ENCODE results near the gene SLIT3. TPM values are rescaled to one million over a fixed set of nuclear protein-coding genes. Genes with fewer than 3 reads are reported as not detected.
A peak's percentile ranks its signal among the peaks of the same experiment; 100 is the strongest.

Gene SLIT3
- total and polyA plus RNA-seq, 4 donors: 18.1 to 22.5 (median 19.5) TPM

DNA sequence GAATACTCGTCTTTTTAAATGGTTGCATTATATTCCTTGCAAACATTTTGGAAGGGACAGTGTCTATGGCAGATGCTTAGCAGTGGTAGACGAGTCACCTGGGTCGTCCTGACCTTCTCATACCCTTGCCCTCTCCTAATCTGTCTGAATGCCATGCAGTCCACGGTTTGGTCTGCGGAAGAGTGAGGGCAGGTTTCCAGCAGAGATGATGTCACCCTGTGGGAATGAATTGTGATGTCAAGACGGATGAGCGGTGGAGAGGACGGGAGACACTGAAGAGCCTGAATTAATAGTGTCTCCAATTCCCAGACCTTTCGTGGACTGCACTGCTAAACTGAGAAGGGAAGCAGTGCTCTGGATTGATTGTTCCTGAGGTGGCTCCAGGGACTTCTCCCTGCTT is 392.7 kb downstream of the SLIT3 start:
- H3K4me1 ChIP-seq (ENCODE audit: control insufficient read depth, insufficient read depth, low read length): no peaks in the 10 kb centered on the region
- H3K9me3 ChIP-seq (ENCODE audit: control insufficient read depth, insufficient read depth, low read length): no peaks in the 10 kb centered on the region
- no peaks in the 10 kb centered on the region for H3K36me3 ChIP-seq (ENCODE audit: control insufficient read depth, insufficient read depth, low read length)
- H3K4me3 ChIP-seq (ENCODE audit: low read depth, low read length): no peak overlapping the region
- WGBS (ENCODE audit: insufficient coverage): 37% methylated on average over 6 of the region's 9 CpGs
- no peak overlapping the region for H3K27ac ChIP-seq (ENCODE audit: low read depth, low read length)
- peak in 1 of 6 donors; percentile 43 for DNase-seq (ENCODE audit: low read depth in 4 of 6, low spot score in 6 of 6)
- H3K27me3 ChIP-seq (ENCODE audit: control insufficient read depth, insufficient read depth, low read length): peaks cover 2% of the 10 kb centered on the region

GRCh38 chr5:168903061-168903460 is 397.9 kb downstream of the SLIT3 start:
- Histone ChIP-seq H3K4me1 (ENCODE audit: control insufficient read depth, insufficient read depth, low read length) (no peaks in the 10 kb centered on the region), H3K27me3 (ENCODE audit: control insufficient read depth, insufficient read depth, low read length) (no peaks in the 10 kb centered on the region), H3K9me3 (ENCODE audit: control insufficient read depth, insufficient read depth, low read length) (peaks cover 1% of the 10 kb centered on the region), H3K4me3 (ENCODE audit: low read depth, low read length) (no peak overlapping the region), H3K27ac (ENCODE audit: low read depth, low read length) (no peak overlapping the region), H3K36me3 (ENCODE audit: control insufficient read depth, insufficient read depth, low read length) (no peaks in the 10 kb centered on the region)
- WGBS (ENCODE audit: insufficient coverage): 92% methylated on average over 2 of the region's 2 CpGs
- no peak for DNase-seq (ENCODE audit: low read depth in 4 of 6, low spot score in 6 of 6)

GRCh38 chr5:168899673-168900072 is 401.3 kb downstream of the SLIT3 start:
- no peak for DNase-seq (ENCODE audit: low read depth in 4 of 6, low spot score in 6 of 6)
- peaks cover 1% of the 10 kb centered on the region for H3K9me3 ChIP-seq (ENCODE audit: control insufficient read depth, insufficient read depth, low read length)
- no peak overlapping the region for H3K4me3 ChIP-seq (ENCODE audit: low read depth, low read length)
- H3K4me1 ChIP-seq (ENCODE audit: control insufficient read depth, insufficient read depth, low read length): no peaks in the 10 kb centered on the region
- H3K36me3 ChIP-seq (ENCODE audit: control insufficient read depth, insufficient read depth, low read length): no peaks in the 10 kb centered on the region
- no peaks in the 10 kb centered on the region for H3K27me3 ChIP-seq (ENCODE audit: control insufficient read depth, insufficient read depth, low read length)
- WGBS (ENCODE audit: insufficient coverage): 92% methylated on average over 2 of the region's 3 CpGs
- no peak overlapping the region for H3K27ac ChIP-seq (ENCODE audit: low read depth, low read length)

GRCh38 chr5:168899264-168899663 is 401.7 kb downstream of the SLIT3 start:
- Histone ChIP-seq H3K4me1 (ENCODE audit: control insufficient read depth, insufficient read depth, low read length) (no peaks in the 10 kb centered on the region), H3K36me3 (ENCODE audit: control insufficient read depth, insufficient read depth, low read length) (no peaks in the 10 kb centered on the region), H3K4me3 (ENCODE audit: low read depth, low read length) (no peak overlapping the region), H3K27ac (ENCODE audit: low read depth, low read length) (no peak overlapping the region), H3K27me3 (ENCODE audit: control insufficient read depth, insufficient read depth, low read length) (no peaks in the 10 kb centered on the region), H3K9me3 (ENCODE audit: control insufficient read depth, insufficient read depth, low read length) (peaks cover 1% of the 10 kb centered on the region)
- DNase-seq (ENCODE audit: low read depth in 4 of 6, low spot score in 6 of 6): no peak
- WGBS (ENCODE audit: insufficient coverage): 96% methylated on average over 2 of the region's 4 CpGs

DNA sequence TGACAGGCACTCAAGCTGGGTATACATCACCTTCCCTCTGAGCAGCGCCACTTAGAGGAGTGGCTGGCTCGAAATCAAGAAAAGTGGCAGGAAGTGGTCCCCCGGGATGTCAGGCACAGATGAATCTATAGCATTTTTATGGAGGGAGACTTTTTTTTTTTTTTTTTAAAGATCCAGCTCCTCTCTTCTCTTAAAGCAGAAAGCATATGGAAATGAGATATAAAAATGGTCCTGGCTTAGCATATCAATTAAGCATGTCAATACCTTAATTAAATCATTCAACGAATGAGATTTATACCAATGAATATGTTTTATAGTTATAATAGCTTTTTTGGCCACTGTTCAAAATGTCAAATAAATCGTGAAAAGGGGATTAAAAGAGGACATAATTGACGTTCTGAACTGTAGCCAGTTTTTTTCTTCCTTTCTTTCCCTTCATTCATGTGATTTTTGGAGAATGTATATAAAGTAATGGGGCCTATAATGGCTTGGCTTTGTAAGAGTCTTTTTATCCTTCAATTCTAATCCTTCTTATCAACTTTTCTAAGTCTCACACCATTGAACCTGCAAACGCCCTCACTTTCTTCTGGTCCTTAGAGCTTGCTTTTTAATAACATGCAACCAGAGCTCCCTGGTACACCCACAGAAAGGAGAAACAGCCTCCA is 402.6 kb downstream of the SLIT3 start:
- DNase-seq (ENCODE audit: low read depth in 4 of 6, low spot score in 6 of 6): peak in 1 of 6 donors; percentile 77
- H3K27ac ChIP-seq (ENCODE audit: low read depth, low read length): no peak overlapping the region

DNA sequence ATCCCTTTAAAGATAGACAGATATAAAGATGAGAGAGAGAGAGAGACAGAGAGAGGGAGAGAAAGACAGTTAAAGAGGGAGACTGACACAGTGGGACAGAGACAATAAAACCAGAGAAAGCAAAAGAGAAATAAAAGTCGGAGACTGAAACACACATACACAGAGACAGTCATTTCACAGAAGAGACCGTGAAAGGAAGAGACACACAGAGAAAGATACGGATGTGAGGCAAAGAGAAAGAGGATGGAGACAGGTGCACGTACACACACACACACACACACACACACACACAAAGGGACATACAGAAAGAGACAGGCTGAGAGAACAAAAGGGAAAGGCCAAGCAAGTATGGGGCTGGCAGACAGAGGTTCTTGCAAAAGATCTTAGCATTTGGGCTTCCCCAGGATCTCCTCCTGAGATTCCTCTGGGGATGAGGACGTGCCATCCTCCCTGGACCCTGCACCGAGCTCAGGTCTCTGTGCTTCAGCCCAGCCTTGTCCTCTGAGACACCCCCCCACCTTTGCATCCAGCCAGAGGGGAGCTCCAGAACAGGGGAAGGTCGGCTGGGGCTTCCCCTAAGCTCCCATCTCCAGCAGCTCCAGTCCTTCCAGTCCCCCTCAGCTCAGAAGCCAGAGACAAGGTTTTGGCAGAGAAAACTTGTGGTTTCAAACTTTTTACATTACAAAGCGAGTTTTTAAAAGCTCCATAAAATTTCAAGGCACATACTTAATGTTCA is 403.4 kb downstream of the SLIT3 start:
- peaks cover 2% of the 10 kb centered on the region for H3K27me3 ChIP-seq (ENCODE audit: control insufficient read depth, insufficient read depth, low read length)
- no peaks in the 10 kb centered on the region for H3K4me1 ChIP-seq (ENCODE audit: control insufficient read depth, insufficient read depth, low read length)
- no peak for DNase-seq (ENCODE audit: low read depth in 4 of 6, low spot score in 6 of 6)
- H3K9me3 ChIP-seq (ENCODE audit: control insufficient read depth, insufficient read depth, low read length): peaks cover 1% of the 10 kb centered on the region
- 30% methylated on average over 3 of the region's 8 CpGs for WGBS (ENCODE audit: insufficient coverage)
- H3K4me3 ChIP-seq (ENCODE audit: low read depth, low read length): no peak overlapping the region
- H3K27ac ChIP-seq (ENCODE audit: low read depth, low read length): no peak overlapping the region
- H3K36me3 ChIP-seq (ENCODE audit: control insufficient read depth, insufficient read depth, low read length): no peaks in the 10 kb centered on the region

More for the DNA sequence above, 402.6 kb downstream of the SLIT3 start:
- peaks cover 1% of the 10 kb centered on the region for H3K9me3 ChIP-seq (ENCODE audit: control insufficient read depth, insufficient read depth, low read length)
- H3K36me3 ChIP-seq (ENCODE audit: control insufficient read depth, insufficient read depth, low read length): no peaks in the 10 kb centered on the region
- no peaks in the 10 kb centered on the region for H3K27me3 ChIP-seq (ENCODE audit: control insufficient read depth, insufficient read depth, low read length)
- H3K4me3 ChIP-seq (ENCODE audit: low read depth, low read length): no peak overlapping the region
- H3K4me1 ChIP-seq (ENCODE audit: control insufficient read depth, insufficient read depth, low read length): no peaks in the 10 kb centered on the region
- WGBS (ENCODE audit: insufficient coverage): no CpG with 5 or more reads among the region's 7 CpGs

DNA sequence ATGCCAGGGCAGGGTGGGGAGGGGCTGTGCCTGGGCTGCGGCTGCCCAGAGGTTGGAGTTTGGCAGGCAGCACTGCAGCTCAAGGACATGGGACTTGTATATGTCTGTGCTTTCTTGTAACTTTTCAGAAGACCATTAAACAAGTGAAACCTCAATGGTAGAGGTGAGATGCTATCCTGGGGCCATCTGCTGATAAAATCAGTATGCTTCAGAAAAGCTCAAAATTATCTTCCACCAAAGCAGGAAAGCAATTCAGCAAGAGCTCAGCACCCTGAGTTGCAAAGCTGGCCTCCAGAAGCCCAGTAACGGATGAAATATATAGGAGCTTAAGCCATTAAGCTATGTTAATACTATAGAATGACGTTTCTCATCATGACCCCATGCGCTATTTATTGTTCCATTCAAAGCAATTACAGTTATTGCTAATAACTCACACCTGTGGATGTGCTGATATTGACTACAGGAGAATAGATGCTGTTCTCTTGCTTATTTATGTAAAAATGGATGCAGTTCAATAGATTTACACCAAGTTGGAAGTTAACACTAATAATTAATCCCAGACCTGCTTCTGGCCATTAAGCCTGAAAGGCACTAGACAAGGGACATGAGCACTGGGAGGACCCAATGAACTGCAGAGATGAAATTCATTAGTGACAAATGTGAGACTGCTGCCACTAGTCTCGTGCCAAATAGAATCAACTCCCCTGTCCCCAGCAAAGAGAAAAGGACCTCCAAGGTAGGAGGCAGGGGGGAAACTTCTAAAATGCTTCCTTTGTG is 405.5 kb downstream of the SLIT3 start:
- Histone ChIP-seq H3K9me3 (ENCODE audit: control insufficient read depth, insufficient read depth, low read length) (no peaks in the 10 kb centered on the region), H3K27ac (ENCODE audit: low read depth, low read length) (no peak overlapping the region), H3K36me3 (ENCODE audit: control insufficient read depth, insufficient read depth, low read length) (no peaks in the 10 kb centered on the region), H3K27me3 (ENCODE audit: control insufficient read depth, insufficient read depth, low read length) (peaks cover 2% of the 10 kb centered on the region), H3K4me3 (ENCODE audit: low read depth, low read length) (no peak overlapping the region), H3K4me1 (ENCODE audit: control insufficient read depth, insufficient read depth, low read length) (no peaks in the 10 kb centered on the region)
- peak in 1 of 6 donors; percentile 25 for DNase-seq (ENCODE audit: low read depth in 4 of 6, low spot score in 6 of 6)
- no CpG with 5 or more reads among the region's 5 CpGs for WGBS (ENCODE audit: insufficient coverage)

GRCh38 chr5:168893283-168893682 is 407.7 kb downstream of the SLIT3 start:
- Histone ChIP-seq H3K27me3 (ENCODE audit: control insufficient read depth, insufficient read depth, low read length) (peaks cover 2% of the 10 kb centered on the region), H3K27ac (ENCODE audit: low read depth, low read length) (no peak overlapping the region), H3K4me1 (ENCODE audit: control insufficient read depth, insufficient read depth, low read length) (no peaks in the 10 kb centered on the region), H3K9me3 (ENCODE audit: control insufficient read depth, insufficient read depth, low read length) (no peaks in the 10 kb centered on the region), H3K36me3 (ENCODE audit: control insufficient read depth, insufficient read depth, low read length) (no peaks in the 10 kb centered on the region), H3K4me3 (ENCODE audit: low read depth, low read length) (no peak overlapping the region)
- WGBS (ENCODE audit: insufficient coverage): no CpG with 5 or more reads among the region's 4 CpGs
- peak in 1 of 6 donors; percentile 43 for DNase-seq (ENCODE audit: low read depth in 4 of 6, low spot score in 6 of 6)

- no peak overlapping the region for H3K4me3 ChIP-seq (ENCODE audit: low read depth, low read length)
- no peak for DNase-seq (ENCODE audit: low read depth in 4 of 6, low spot score in 6 of 6)
- peaks cover 5% of the 10 kb centered on the region for H3K27me3 ChIP-seq (ENCODE audit: control insufficient read depth, insufficient read depth, low read length)
- no peaks in the 10 kb centered on the region for H3K4me1 ChIP-seq (ENCODE audit: control insufficient read depth, insufficient read depth, low read length)
- no CpG with 5 or more reads among the region's 5 CpGs for WGBS (ENCODE audit: insufficient coverage)
- H3K27ac ChIP-seq (ENCODE audit: low read depth, low read length): no peak overlapping the region
- no peaks in the 10 kb centered on the region for H3K36me3 ChIP-seq (ENCODE audit: control insufficient read depth, insufficient read depth, low read length)
- no peaks in the 10 kb centered on the region for H3K9me3 ChIP-seq (ENCODE audit: control insufficient read depth, insufficient read depth, low read length)
Observed at GRCh38 chr5:168892618-168893186, 408.2 kb downstream of the SLIT3 start.
